ENCODE results near the gene RIPPLY1. TPM values are rescaled to one million over a fixed set of nuclear protein-coding genes. Genes with fewer than 3 reads are reported as not detected.

Gene RIPPLY1
- total RNA-seq, 1 donor from 2014 or later = not detected

- peak; percentile 57 for DNase-seq (ENCODE audit: low spot score)
- intact Hi-C loops (cut with DNase I) = no loop called here
These were observed 16.9 kb upstream of the RIPPLY1 start, which contains the start of gene CLDN2 for GRCh38 chrX:106919932-106920452. Gene CLDN2, plus strand, starts transcription at chrX:106920402. Its CDS starts 7,827 bp downstream, at chrX:106928229.

GRCh38 chrX:106917830-106918500, 14.8 kb upstream of the RIPPLY1 start:
- intact Hi-C loops (cut with DNase I) = no loop called here
- no peak for DNase-seq (ENCODE audit: low spot score)

DNA sequence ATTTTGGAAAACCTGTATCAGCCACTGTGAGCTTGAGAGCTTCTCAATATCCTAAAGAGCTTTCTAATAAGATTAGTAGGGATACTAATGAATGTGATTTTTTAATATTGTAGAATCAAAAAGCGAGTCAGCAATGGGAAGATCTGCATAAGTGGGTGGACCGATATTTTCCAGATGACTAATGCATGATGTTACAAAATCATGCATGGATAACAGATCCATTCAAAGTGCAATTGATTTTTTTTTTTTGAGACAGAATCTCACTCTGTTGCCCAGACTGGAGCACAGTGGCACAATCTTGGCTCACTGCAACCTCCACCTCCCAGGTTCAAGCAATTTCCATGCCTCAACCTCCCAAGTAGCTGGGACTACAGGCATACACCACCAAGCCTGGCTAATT, 9.7 kb upstream of the RIPPLY1 start:
- DNase-seq (ENCODE audit: low spot score) = no peak
- intact Hi-C loops (cut with DNase I) = no loop called here

DNA sequence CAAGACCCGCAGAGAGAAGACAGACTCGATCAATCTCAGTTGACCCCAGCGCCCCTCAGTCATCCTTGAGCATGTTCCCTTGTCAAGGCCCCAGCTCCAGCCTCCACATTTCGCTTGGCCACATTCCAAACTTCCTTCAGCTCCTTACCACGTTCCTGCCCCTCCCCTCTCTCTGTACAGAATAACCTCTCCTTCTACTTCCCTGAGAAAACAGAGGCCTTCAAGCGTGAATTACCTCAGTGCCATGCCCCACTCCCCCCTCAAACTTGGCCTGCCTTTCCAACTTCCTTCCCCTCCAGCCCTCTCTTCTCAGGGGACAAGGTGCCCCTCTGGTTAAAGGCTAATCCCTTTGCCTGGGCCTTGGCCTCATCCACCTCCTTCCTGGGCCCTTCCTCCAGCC, 3.2 kb upstream of the RIPPLY1 start:
- intact Hi-C loops (cut with DNase I) = no loop called here
- DNase-seq (ENCODE audit: low spot score) = no peak

DNA sequence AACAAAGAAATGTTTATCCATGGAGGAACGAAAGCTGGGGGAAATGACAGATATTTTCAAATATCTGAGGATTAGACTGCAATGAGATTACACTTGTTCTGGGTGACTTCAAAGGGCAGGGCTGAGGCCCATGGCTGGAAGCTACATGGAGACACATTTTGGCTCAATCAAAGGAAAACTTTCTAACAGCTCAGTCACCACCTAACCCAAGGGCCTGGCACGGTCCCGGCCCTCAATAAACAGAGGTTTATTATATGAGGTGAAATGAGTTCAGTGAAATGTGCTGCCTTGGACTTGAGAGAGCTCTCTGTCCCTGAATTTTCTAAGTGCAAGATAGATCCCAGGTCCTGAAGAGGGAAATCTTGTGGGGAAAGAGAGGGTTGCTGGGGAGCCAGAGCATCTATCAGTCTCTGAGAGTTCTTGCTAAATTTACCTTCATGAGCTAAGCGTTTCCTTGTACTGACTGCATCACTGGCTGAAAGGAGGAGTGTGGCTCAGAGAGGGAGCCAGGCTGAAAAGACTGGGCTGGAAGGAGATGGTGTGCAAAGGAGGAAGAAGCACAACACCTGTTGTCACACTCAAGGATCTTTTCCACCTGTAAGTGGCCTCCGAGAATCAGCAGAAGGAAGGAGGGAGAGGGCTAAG, 2.0 kb upstream of the RIPPLY1 start:
- intact Hi-C loops (cut with DNase I) = no loop called here
- DNase-seq (ENCODE audit: low spot score) = no peak

DNA sequence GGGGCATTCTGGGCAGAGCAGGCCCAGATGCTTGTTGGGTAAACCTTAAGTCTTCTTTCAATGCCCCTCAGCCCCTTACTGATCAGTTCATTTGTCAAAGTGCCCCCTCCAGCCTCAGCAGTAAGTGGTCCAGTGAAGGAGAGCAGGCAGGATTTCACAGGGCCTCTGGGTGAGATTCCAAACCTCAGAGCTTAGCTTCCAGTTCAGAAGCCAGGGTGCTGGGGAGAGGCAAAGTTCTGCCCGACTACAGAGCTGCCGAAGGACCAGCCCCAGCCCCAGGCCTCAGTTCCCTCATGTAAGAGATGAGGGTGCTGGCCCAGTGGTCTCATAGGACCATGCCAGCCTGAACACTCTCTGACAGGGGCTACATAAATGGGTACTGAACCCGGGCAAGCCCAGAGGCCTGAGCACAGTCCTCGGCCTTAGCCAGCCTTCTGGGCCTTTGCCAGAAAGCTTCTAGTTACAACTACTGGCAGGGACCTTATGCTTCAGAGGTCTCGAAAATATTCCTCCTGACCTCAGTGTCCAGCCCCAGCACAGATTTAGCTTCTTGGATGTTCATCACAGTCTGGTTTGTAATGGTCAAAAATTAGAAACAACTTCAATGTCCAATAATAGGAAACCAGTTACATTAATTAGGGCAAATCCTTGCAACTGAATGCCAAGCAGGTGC, 851 bp upstream of the RIPPLY1 start:
- intact Hi-C loops (cut with DNase I) = no loop called here
- DNase-seq (ENCODE audit: low spot score) = no peak

GRCh38 chrX:106902684-106903083, 457 bp downstream of the RIPPLY1 start:
- intact Hi-C loops (cut with DNase I) = no loop called here
- no peak for DNase-seq (ENCODE audit: low spot score)

GRCh38 chrX:106901781-106902219, 1.3 kb downstream of the RIPPLY1 start:
- intact Hi-C loops (cut with DNase I) = no loop called here

DNA sequence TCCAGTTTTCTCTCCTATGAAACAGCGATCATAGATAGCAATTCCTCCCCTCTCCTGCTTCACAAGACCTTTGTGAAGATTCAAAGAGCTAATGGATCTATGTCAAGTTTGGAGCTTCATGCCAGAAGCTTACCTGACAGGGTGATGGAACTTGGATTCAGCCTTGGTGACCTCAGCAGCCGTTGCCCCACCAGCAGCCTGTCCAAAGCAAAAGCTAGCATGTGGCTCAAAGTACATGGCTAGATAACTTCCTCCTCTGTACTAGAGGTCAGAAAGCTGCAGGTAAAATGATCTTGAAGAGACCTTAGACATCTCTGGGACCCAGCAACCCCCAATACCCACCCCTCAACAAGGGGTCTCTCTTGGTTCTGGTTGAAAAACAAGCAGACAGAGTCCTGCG, 1.8 kb downstream of the RIPPLY1 start:
- intact Hi-C loops (cut with DNase I) = no loop called here

More at GRCh38 chrX:106901781-106902219, 1.3 kb downstream of the RIPPLY1 start:
- no peak for DNase-seq (ENCODE audit: low spot score)

GRCh38 chrX:106899841-106900240, 3.3 kb downstream of the RIPPLY1 start:
- no peak for DNase-seq (ENCODE audit: low spot score)
- intact Hi-C loops (cut with DNase I) = loop anchor here (5.0 kb wide), 1 partner anchor 52 kb away; no protein-coding TSS in a partner anchor

More for the DNA sequence above, 1.8 kb downstream of the RIPPLY1 start:
- DNase-seq (ENCODE audit: low spot score) = no peak

- intact Hi-C loops (cut with DNase I) = loop anchor here (5.0 kb wide), 1 partner anchor 53 kb away; no protein-coding TSS in a partner anchor
- DNase-seq (ENCODE audit: low spot score) = no peak
These were observed 3.9 kb downstream of the RIPPLY1 start for GRCh38 chrX:106899276-106899675.

DNA sequence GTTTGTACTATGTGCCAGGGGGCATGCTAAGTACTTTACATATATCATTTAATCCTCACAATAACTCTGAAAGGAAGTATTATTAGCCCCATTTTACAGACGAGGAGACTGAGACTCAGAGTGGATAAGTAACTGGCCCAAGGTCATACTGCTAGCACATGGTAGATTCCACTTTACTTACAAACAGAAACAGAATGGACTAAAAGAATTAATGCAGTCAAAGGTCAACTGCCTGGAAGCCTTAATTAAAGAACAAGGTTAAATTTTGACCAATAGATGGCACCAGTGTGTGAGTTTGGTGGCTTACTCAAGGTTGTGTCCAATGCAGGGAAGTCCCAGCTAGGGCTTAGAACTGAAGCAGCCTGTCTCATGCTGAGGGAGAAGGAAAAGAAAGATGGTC, 4.7 kb downstream of the RIPPLY1 start:
- no peak for DNase-seq (ENCODE audit: low spot score)
- intact Hi-C loops (cut with DNase I) = loop anchor here (5.0 kb wide), 1 partner anchor 54 kb away; no protein-coding TSS in a partner anchor

- DNase-seq (ENCODE audit: low spot score) = no peak
- intact Hi-C loops (cut with DNase I) = loop anchor here (5.0 kb wide), 1 partner anchor 55 kb away; no protein-coding TSS in a partner anchor
These were observed 5.9 kb downstream of the RIPPLY1 start for GRCh38 chrX:106897259-106897658.

DNA sequence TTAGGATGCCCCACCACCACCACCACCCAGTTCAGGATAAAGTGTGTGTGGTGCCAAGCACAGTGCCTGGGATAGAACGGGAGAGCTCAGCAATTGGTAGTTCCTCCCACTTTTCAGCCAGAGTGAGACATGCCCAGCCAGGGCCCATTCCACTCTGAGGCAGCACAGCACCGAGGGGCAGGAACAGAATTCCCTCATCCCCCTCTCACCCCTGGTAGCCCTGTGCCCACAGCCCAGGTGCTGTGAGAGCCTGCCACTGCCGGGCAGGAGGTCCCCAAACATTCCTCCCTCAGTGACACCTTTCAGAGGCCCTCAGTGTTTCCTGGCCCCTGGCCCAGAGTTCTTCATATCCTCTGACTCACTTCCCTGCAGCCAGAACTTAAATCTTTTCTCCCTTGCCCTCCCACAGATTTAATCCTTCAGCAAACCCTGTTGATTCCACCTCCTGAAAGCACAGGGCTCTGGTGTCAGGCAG, 8.1 kb downstream of the RIPPLY1 start:
- DNase-seq (ENCODE audit: low spot score) = no peak
- intact Hi-C loops (cut with DNase I) = loop anchor here (5.0 kb wide), 1 partner anchor 57 kb away; no protein-coding TSS in a partner anchor

DNA sequence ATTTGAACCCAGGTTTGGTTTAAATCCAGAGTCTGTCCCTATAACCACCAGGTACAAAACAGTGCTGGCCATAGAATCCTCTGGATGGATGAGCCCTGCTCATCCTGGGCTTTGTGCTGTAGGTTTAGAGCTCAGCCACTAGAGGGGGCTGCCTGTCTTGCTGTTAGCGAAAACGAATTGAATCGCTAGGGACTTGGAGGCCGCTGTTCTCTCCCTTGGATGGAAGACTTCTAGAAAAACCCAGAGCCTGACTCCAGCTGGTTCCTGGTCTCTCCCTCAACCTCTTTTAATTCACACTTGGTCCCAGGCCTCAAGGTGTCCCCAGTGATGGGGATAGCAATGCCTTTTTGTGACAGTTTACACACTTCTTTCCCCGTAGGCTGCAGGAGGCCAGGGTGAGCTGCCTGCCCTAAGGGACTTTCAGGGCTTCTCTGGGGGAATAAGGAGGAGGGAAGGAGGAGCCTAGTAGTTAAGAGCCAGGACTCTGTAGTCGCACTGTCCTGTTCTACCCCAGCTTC, 8.7 kb downstream of the RIPPLY1 start:
- intact Hi-C loops (cut with DNase I) = no loop called here
- DNase-seq (ENCODE audit: low spot score) = no peak

DNA sequence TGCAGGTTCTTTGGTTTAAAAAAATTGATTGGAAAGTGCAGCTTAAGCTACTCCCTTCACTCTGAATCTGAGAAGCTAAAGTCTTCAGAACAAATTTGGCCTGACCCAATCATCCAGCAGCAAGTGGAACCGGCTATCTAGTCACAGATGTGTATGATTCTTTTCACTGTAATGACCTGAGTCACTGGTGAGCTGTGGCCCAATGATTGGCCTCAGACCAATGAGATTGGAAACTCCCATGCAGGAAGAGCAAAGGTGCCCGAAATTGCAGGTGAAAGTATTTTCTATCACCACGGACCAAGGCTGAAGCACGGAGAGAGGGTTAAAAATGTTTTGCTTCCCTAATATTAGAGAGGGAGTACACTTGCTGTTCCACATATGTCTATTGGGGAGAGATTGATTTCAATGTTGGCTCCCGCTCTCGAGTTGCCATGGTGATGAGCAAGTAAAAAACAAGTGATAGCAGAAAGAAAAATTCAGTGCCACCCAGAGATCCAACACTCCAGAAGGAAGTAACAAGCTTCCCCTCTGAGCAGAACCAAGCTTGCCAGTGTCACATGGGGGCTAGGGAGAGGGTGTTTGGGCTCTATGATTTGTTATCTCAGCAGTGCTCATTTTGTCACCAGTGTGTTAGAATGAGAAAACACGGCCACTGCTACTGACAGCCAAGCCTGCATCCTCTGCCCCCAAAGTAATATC, 11.2 kb downstream of the RIPPLY1 start:
- DNase-seq (ENCODE audit: low spot score) = no peak
- intact Hi-C loops (cut with DNase I) = no loop called here

DNA sequence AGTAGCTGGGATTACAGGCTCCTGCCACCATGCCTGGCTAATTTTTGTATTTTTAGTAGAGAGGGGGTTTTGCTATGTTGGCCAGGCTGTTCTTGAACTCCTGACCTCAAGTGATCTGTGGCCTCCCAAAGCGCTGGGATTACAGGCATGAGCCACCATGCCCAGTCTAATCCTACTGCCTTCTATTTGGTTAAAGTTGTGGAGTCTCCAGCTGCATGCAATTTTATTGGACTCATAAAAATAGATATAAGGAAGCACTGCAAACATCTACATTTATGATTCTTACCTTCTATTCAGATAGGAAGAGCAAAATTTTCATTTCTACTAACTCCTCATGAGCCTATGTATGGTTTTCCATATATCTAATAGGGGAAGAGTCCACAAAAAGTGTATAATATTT, 13.7 kb downstream of the RIPPLY1 start:
- intact Hi-C loops (cut with DNase I) = no loop called here
- DNase-seq (ENCODE audit: low spot score) = no peak

GRCh38 chrX:106875151-106875550, 28.0 kb downstream of the RIPPLY1 start:
- DNase-seq (ENCODE audit: low spot score) = no peak
- intact Hi-C loops (cut with DNase I) = no loop called here

- intact Hi-C loops (cut with DNase I) = no loop called here
- DNase-seq (ENCODE audit: low spot score) = no peak
These were observed 29.1 kb downstream of the RIPPLY1 start for GRCh38 chrX:106874075-106874474.

Measured in cardiac septum (tissue), 1 donor.